SU-DHL-6 (cell line): ENCODE measurements around the gene ODF2L.

Source experiments
- CTCF ChIP-seq: fragments of 200-600 bp; sonication (generic); IDR thresholded peaks from one replicate; pipeline ENCODE4 v1.5.1; 2017; ENCODE audit warnings: antibody characterized with exemption, mild to moderate bottlenecking, low read length, moderate library complexity; ENCODE audit not compliant: insufficient read depth, poor library complexity, severe bottlenecking
- EZH2phosphoT487 ChIP-seq: fragments of 200-600 bp; sonication (generic), shearing (Covaris generic); conservative IDR thresholded peaks from 2 replicates; pipeline ENCODE4 v1.6.1; 2018; ENCODE audit warnings: mild to moderate bottlenecking, antibody characterized with exemption, low read length, moderate library complexity, mixed read lengths

GRCh38 chr1:86362807-86363206, 33.3 kb downstream of the ODF2L start:
- TF ChIP-seq EZH2phosphoT487: no peak
- TF ChIP-seq CTCF: no peak
